HT-29 (cell line): ENCODE data around the gene TMEM151B. TPM values are rescaled to one million over a fixed set of nuclear protein-coding genes. Genes with fewer than 3 reads are reported as not detected.

ENCODE experiments used
- DNase-seq: peaks from one replicate; pipeline ENCODE4 v3.0.0-alpha.2; 2015; ENCODE audit warnings: low spot score
- total RNA-seq: library from RNA; depleted of rRNA; stranded (reverse); fragments of >200 nt; shearing (Covaris generic); gene quantifications from 2 replicates; pipeline ENCODE4 v1.2.3, GENCODE V29; 2014

TMEM151B gene
- total RNA-seq, 1 experiment from 2014 or later, result not detected

DNA sequence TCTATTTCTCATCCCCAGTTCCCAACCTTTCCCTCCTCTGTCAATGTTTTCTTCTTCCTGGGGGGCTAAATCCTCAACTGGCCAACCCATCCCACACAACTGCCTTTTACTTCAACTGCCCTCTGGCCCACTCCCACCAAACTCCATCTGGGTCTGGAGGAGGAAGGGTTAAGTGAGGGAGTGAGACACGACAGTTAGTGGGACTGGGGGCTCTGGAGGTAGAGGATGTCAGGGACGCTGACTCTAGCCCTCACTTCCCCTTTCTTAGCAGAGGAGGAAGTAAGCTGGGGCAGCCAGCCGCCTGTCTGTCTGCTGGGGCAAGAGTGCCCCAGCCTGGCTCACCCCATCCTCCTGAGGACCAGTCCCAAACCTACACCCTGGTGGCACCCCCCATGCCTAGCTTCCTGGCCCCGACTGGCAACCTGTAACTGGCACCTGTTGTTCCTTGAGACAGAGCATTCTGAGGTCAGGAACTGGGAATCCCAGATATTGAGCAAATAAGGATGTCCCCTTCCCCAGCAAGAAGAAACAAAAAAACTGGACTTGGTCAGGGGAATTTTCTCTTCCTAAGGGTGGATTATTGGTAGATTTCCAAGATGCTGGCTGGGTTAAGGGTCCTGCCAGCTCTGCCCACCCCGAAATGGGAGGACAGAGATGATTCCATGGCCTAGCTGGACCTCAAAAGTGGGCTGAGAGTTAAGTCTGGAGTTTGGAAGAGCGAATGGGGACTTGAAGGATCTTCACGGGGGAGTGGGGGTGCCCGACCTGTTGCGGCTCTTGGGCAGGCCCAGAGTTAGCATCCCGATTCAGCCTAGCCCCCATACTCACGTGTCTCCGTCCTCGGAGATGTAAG, 5.9 kb upstream of the TMEM151B start:
- DNase-seq, result no peak

DNA sequence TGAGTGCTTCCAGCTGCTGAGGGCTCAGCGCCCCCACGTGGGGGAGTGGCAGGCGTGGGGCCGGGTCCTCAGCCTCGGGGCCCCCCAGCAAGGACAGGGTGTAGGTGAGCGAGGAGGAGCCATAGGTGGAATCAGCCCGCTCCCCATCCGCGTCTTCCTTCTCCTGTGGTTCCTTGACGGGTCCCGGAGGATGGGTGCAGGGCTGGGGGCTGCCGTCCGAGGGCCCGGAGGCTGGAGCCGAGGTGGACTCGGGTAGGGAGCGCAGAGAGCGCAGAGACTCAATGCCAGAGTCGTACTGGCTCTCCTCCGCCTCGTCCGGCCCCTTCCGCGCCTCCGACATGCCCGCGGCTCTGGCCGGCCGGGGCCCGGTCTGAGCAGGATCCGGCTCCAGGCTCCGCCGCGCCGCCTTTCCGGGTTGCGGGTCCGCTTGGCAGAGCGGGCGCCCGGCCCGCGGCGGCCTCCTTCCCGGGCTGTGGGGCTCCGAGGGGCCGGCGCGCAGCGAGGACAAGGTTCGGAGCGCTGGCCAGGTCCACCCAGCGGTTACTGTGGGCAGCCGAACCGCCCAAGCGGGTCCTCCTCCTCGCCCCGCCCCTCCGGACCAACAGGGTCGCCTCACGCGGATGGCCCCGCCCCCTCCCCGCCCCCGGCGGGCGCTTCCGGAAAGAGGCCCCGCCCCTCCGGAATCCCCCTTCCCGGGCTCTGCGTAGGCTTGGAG, 5.1 kb upstream of the TMEM151B start, which contains the start of gene NFKBIE:
Gene NFKBIE (minus strand): TSS at position 545 of the 715 bp plus-strand sequence. CDS start 205 bp downstream, at position 340.
- DNase-seq, result peak; percentile 88

DNA sequence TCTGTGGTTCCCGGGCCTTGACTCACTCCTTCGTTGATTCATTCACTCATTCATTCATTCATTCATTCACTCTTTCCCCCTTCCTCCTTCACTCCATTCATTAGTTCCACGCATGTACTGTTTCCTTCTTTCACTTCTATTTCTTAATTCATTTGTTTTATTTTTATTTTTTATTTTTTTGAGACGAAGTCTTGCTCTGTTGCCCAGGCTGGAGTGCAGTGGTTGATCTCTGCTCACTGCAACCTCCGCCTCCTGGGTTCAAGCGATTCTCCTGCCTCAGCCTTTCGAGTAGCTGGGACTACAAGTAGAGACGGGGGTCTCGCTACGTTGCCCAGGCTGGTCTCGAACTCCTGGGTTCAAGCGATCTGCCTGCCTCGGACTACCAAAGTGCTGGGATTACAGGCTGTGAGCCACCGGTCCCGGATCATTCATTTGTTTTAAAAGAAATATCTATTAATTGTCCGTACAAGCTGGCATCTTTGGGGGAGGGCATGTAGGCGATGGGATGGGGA, 4.5 kb upstream of the TMEM151B start:
- DNase-seq, result no peak

DNA sequence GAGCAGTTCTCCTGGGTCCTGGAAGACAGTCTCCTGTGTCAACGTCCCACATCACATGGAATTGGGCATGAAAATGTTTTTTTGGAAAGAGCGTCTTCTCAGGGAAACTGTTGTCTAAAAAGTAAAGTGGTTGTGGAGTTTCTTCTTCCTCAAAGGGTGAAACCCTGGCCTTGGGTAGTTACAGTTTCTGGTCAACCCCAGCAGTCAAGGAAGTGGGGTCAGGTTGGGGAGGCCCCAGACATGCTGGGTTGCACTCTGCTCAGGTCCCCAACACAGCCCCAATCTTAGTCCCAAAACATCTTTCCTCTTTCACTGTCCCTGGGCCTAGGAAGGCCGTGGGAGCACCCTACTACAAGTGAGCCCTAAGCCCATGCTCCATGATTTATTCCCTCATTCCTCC, 3.9 kb upstream of the TMEM151B start:
- DNase-seq, result no peak

DNA sequence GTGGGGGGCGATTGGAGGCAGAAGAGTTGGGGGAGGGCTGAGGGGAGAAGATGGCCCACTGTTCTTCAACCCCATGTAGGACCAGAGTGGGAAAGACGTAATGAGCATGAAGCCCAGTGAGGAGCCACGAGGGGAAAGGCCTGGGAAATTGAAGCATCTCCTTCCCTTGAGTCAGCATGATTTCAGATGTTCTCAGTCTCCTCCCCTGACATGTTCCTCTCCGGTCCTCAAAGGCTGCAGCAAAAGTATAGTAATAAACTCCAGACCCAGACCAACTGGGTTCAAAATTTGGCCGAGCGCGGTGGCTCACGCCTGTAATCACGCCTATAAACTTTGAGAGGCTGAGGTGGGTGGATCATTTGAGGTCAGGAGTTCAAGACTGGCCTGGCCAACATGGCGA, 3.0 kb upstream of the TMEM151B start:
- DNase-seq, result no peak

DNA sequence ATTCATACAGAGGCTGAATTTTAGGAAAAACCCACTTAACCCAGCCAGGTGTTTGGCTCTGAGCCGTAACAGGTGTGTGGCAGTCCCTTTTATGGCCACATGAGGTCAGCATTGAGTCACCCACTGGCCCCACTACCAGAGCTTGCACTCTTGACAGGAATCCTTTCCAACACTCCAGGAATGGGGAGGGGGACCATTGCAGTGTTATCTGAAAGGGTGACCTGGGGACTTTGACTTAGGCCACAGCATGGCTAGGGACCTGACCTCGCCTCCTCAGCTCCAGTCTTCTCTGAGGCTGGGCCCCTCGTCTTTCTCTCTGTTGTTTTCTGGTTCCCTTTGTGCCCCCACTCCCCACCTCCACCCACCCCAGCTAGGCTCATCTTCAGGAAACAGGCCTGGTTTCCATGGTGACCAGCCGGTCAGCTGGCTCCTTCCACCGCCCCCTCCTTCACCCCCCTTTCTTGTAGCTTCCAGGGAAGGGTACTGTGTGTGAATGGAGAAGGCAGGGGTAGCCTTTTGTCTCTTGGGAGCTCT, 2.1 kb upstream of the TMEM151B start:
- peak; percentile 78 for DNase-seq

DNA sequence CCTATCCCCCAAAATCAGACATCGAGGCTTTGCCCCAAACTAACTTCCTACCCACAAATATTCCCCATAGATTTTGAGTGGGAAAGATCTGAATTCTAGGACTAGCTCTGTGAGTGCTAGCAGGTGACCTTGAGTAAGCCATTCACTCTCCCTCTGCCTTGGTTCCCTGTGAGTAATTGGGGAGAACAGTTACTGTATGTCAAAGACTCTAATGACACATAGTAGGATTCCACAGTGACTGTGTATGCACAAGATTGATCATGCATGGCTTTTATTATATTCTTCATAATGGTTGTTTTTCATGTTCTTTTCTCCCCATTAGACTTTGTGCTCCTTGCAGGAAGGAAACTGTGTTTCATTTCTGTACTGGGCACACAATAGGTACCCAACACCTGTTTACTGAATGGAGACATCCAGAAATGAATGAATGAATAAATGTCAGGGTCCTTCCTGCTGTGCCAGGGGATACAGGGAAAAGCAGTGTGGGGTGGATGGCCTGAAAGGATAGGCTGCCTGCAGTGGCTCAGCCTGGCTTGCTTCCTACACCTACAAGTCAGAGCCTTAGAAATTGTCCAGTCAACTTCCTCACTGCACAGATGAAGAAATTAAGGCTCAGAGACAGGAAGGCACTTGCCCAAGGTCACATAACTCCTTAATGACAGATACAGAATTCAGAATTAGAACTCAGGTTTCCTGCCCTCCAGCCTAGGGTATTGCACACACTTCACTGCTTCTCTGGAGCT, 901 bp upstream of the TMEM151B start:
- DNase-seq, result no peak

DNA sequence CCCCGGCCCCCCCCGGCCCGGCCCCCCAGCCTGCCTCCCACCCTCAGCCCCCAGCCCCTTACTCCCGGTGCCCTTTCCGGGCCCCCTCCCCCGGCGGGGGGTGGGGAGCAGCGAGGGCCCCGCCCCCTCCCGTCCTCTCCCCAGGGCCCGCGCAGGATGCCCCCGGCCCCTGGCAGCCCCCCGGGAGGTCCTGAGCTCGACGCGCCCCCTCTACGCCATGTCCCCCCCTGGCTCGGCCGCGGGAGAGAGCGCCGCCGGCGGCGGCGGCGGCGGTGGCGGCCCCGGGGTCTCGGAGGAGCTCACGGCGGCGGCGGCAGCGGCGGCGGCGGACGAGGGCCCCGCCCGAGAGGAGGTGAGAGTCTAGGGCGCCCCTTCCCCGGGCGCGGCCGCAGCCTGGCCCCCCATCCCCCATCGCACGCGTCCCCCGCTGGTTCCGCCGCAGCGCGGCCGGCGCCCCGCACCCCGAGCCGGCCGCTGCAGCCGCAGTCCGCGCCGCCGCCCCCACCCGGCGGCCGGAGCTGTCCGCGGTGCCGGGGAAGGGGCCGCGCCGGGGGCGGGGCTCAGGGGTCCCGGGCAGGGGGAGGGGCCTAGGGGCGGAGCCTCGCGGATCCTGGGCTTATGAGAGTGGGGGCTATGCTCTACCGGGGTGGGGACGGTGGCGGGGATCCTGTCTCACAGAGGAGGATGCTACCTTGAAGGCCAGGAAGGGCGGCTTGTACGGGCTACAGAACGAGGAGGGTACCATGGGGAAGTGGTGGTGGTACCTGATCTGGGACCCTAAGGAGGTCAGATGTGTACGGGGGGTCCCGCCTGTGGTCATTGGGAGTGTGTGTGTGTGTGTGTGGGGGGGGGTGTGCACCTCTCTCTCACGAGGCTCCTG, 516 bp downstream of the TMEM151B start:
- DNase-seq, result no peak

DNA sequence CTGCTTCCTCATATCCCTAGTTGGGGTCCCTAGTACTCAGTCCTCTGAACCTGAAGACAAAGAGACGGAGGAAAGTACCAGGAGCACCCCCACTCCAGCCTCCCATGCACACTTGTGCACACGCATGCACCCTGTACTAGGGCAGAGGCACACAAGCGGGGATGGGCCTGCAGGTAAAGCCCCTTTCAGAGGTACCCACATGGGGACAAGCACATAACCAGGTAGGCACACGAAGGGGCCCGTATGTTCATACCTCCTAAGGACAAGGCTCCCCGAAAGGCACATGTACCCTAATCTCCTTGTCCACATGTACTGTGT, 1.1 kb downstream of the TMEM151B start:
- no peak for DNase-seq

DNA sequence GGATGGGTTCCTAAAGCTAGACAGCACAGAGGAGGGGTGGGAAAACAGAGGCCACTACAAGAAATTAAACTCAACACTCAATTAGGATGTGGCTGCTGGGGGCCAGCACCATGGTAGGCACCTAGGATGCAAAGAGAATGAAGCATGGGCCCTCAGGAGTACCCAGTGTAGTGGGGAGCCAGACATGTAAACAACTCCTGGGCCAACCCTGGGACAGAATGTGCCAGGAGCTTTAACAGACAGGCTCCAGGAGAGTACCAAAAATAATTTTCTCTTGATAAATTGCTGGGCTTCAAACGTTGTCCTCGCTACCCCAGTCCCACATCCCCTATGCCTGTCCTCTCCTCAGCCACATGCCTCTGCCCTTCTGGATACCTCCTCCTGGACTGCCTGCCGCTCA, 1.7 kb downstream of the TMEM151B start:
- DNase-seq, result no peak

DNA sequence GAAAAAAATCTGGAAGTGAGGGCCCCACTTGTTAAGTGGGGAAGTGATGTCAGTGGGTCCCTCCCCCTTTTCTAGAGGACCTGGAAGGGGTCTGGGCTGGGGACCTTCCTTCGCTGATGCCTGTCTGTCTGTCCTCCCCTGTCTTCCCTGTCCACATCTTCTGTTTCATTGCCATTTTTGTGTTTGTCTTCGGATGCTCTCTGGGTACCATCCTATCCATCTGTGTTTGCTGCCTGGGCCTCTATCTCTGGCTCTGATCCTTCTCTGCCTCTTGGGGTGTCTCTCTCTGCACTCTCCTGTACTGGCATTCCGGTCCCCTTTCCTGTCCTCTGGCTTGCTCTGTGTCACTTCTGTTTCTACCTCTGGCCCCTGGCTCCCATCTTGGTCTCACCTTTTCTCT, 2.3 kb downstream of the TMEM151B start:
- no peak for DNase-seq

DNA sequence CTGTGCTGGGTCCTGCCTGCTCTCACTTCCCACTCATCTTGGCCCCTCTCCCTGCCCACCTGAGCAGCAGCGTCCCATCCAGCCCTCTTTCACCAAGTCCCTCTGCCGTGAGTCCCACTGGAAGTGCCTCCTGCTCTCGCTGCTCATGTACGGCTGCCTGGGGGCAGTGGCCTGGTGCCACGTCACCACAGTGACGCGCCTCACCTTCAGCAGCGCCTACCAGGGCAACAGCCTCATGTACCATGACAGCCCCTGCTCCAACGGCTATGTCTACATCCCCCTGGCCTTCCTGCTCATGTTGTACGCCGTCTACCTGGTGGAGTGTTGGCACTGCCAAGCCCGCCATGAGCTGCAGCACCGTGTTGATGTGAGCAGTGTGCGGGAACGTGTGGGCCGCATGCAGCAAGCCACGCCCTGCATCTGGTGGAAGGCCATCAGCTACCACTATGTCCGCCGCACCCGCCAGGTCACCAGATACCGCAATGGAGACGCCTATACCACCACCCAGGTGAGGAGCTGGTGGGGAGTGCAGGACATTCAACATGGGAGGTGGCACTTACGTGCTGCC, 2.8 kb downstream of the TMEM151B start:
- DNase-seq, result no peak

DNA sequence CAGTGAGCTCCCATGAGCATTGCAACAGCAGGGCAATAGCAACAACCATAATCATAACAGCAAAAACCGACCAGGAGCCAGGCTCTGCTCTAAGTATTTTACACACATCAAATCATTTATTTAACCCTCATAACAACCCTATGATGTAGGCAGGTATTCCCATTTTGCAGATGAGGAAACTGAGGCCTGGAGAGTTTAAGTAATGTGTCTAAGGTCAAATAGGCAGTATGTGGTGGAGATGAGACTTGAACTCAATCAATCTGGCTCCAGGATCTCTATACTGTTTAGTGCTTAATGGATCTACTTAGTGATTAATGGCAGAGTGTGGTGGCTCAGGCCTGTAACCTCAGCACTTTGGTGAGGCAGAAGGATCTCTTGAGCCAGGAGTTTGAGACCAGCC, 3.4 kb downstream of the TMEM151B start:
- DNase-seq, result no peak

DNA sequence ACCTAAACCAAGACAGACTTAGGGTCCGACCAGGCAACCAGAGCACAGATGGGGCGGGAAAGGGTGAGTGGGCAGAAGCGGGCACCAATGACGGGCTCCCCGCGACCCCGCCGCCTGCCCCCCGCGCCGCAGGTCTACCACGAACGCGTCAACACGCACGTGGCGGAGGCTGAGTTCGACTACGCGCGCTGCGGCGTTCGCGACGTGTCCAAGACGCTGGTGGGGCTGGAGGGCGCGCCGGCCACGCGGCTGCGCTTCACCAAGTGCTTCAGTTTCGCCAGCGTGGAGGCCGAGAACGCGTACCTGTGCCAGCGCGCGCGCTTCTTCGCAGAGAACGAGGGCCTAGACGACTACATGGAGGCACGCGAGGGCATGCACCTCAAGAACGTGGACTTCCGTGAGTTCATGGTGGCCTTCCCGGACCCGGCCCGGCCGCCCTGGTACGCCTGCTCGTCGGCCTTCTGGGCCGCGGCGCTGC, 5.1 kb downstream of the TMEM151B start:
- no peak for DNase-seq

DNA sequence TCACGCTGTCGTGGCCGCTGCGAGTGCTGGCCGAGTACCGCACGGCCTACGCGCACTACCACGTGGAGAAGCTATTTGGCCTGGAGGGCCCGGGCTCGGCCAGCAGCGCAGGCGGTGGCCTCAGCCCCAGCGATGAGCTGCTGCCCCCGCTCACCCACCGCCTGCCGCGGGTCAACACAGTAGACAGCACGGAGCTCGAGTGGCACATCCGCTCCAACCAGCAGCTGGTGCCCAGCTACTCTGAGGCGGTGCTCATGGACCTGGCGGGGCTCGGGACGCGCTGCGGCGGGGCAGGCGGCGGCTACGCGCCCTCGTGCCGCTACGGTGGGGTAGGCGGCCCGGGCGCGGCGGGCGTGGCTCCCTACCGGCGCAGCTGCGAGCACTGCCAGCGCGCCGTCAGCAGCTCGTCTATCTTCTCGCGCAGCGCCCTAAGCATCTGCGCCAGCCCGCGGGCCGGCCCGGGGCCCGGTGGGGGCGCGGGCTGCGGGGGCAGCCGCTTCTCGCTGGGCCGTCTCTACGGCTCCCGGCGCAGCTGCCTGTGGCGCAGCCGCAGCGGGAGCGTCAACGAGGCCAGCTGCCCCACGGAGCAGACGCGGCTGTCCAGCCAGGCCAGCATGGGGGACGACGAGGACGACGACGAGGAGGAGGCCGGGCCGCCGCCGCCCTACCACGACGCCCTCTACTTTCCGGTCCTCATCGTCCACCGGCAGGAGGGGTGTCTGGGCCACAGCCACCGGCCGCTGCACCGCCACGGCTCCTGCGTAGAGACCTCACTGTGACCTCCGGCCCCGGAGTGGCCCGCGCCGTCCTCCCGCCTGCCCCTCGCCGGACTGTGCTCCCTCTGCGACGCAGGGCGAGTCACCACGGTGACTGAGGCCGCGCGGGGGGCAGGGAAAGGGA, 5.7 kb downstream of the TMEM151B start:
- DNase-seq, result no peak

DNA sequence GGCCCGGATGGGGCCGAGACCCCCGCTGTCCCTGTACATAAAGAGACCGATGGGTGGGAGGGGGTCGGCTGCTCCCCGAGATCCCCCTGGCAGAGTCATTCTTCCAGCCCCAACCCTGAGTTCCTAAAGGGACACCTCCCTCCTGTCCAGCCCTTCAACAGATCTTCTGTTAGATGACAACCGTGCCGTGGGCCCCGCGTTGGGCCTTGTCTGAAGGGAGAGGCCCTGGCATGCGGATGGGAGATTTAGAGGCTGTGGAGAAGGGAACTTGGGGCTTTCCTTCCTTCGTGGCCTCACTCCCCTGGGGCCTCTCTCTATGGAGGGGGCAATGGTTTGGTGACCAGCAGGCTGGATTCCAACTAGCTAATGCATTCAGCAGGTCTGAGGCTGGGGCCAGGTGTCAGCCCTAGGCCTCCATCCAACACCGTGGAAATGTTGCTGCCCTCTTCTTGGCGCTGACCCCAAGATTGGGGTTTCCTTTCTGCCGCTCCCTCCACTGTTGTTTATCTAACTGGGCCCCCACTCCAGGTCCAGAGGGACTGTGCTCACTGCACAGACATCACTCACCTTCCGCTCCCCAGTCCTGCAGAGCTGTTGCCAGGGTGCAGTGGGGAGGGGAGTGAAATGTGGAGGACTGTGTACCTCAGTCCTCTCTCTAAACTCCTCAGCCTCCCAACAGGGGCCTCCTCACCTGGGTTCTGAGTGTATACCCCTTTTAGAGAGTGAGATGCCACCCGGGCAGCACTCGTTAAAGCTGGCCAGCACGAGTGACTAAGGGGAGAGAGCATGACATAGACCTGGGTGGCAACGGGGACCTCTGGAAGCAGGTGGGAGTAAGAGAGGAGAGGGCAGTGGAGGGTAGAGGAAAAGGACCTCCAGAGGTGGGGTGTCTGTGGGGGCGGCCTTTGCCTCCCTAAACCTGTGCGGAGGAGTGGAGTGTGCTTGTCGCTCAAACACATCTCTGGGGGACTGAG, 6.7 kb downstream of the TMEM151B start:
- DNase-seq, result no peak

DNA sequence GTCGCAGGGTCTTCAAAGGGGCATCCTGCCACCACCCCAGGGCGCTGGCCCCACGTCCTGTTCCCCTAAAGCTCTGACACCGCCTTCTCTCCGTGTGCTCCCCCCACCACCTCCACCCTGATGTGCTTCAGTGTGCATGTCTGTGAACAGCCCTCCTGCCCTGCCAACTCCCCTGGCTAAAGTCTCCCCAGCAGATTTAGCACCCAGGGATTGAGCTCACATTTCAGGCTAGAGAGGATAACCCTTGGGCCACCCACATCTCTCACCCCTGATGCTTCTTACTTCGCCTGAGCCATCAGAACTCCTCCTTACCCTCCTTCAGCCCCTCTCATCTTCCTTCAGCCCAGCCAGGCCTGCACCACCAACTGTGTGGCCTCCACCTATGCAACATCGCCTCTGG, 7.5 kb downstream of the TMEM151B start:
- DNase-seq, result no peak

DNA sequence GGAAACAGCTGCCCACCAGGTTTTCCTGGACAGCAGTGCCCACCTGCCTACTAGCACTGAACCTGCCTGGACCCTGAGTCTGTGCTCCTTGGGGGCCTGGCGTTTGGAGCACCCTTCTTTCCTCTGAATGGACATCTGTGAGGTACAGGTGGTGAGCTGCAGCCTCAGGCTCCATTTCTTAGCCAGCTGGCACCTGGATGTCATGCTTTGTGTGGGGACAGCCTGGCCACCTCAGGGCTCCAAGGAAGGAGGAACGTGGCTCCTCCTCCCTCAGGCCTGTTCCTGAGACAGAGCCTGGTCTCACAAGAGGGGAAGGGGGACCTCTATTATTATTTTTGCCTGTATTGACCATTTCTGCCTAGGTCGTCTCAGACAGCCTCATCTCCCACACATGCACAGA, 8.1 kb downstream of the TMEM151B start:
- no peak for DNase-seq
